ENCODE data around the gene FOXI2. TPM values are rescaled to one million over a fixed set of nuclear protein-coding genes. Genes with fewer than 3 reads are reported as not detected.

The FOXI2 gene
- total and polyA plus RNA-seq, 2 donors (not counting 1 experiment from before 2014, with no cell fraction given) = not detected

GRCh38 chr10:127736222-127736914 lies 617 bp upstream of the FOXI2 start:
- Histone ChIP-seq H3K4me3 (replicated peaks in 1 of 4; ENCODE audit: control extremely low read depth in 1 of 4, insufficient read depth in 1 of 4, low read depth in 3 of 4, low read length in 4 of 4) (no peak overlapping the region), H3K4me1 (ENCODE audit: control insufficient read depth, extremely low read depth, insufficient read depth, low read length) (no peaks in the 10 kb centered on the region), H3K79me2 (ENCODE audit: control insufficient read depth, insufficient read depth, low read length) (no peaks in the 10 kb centered on the region), H4K20me1 (ENCODE audit: control insufficient read depth, extremely low read depth, insufficient read depth, low read length) (no peaks in the 10 kb centered on the region), H3K9ac (ENCODE audit: insufficient read depth, low read length) (no peak overlapping the region), H3K27me3 (ENCODE audit: control insufficient read depth, insufficient read depth, low read length) (peaks cover 14% of the 10 kb centered on the region), H3K36me3 (ENCODE audit: control insufficient read depth, insufficient read depth, low read length) (no peaks in the 10 kb centered on the region), H2AFZ (ENCODE audit: low read length) (no peak overlapping the region), H3K27ac (ENCODE audit: insufficient read depth, low read length) (no peak overlapping the region), H3K4me2 (ENCODE audit: extremely low read depth, insufficient read depth, low read length) (no peak overlapping the region), H3K9me3 (ENCODE audit: control insufficient read depth, insufficient read depth, low read depth, low read length) (no peaks in the 10 kb centered on the region)
- no peak for DNase-seq (ENCODE audit: low read depth in 2 of 2)
- TF ChIP-seq EZH2 (IDR thresholded peaks at IDR 0.05; ENCODE audit: low read length, missing control alignments) (no peak), CTCF (conservative IDR thresholded peaks at IDR 0.05 in 1 of 2, IDR thresholded peaks at IDR 0.05 in 1 of 2; ENCODE audit: low read depth in 1 of 2, low read length in 2 of 2) (no peak)

- no peak overlapping the region for H2AFZ ChIP-seq (ENCODE audit: low read length)
- peaks cover 14% of the 10 kb centered on the region for H3K27me3 ChIP-seq (ENCODE audit: control insufficient read depth, insufficient read depth, low read length)
- no peak overlapping the region for H3K9ac ChIP-seq (ENCODE audit: insufficient read depth, low read length)
- no peak for TF ChIP-seq CTCF (conservative IDR thresholded peaks at IDR 0.05 in 1 of 2, IDR thresholded peaks at IDR 0.05 in 1 of 2; ENCODE audit: low read depth in 1 of 2, low read length in 2 of 2)
- TF ChIP-seq EZH2 (IDR thresholded peaks at IDR 0.05; ENCODE audit: low read length, missing control alignments) = no peak
- H3K4me1 ChIP-seq (ENCODE audit: control insufficient read depth, extremely low read depth, insufficient read depth, low read length) = no peaks in the 10 kb centered on the region
- no peaks in the 10 kb centered on the region for H3K36me3 ChIP-seq (ENCODE audit: control insufficient read depth, insufficient read depth, low read length)
- H4K20me1 ChIP-seq (ENCODE audit: control insufficient read depth, extremely low read depth, insufficient read depth, low read length) = no peaks in the 10 kb centered on the region
- no peak overlapping the region for H3K4me3 ChIP-seq (replicated peaks in 1 of 4; ENCODE audit: control extremely low read depth in 1 of 4, insufficient read depth in 1 of 4, low read depth in 3 of 4, low read length in 4 of 4)
- H3K79me2 ChIP-seq (ENCODE audit: control insufficient read depth, insufficient read depth, low read length) = no peaks in the 10 kb centered on the region
- H3K4me2 ChIP-seq (ENCODE audit: extremely low read depth, insufficient read depth, low read length) = no peak overlapping the region
- no peak for DNase-seq (ENCODE audit: low read depth in 2 of 2)
- H3K9me3 ChIP-seq (ENCODE audit: control insufficient read depth, insufficient read depth, low read depth, low read length) = no peaks in the 10 kb centered on the region
- H3K27ac ChIP-seq (ENCODE audit: insufficient read depth, low read length) = no peak overlapping the region
These were observed 852 bp downstream of the FOXI2 start for GRCh38 chr10:127737563-127738511.

All from fibroblast of lung (primary cell).